K562 (cell line): ENCODE measurements around the gene ZMYND8. TPM values are rescaled to one million over a fixed set of nuclear protein-coding genes. Genes with fewer than 3 reads are reported as not detected.
A peak's percentile ranks its signal among the peaks of the same experiment; 100 is the strongest.

Source experiments
- ARHGAP35 ChIP-seq: fragments of 450-650 bp; IDR thresholded peaks from 2 replicates; pipeline ENCODE4 v1.6.1; 2018; ENCODE audit not compliant: partially characterized antibody
- BCLAF1 ChIP-seq, 2 experiments: fragments of 450-650 bp in 1 of 2; IDR thresholded peaks; 2 replicates each; pipeline ENCODE4 v1.6.1; 2011 to 2017; ENCODE audit warnings: low read depth in 2 of 2, antibody characterized with exemption in 1 of 2, borderline replicate concordance in 1 of 2, low read length in 1 of 2, mild to moderate bottlenecking in 1 of 2, mixed read lengths in 1 of 2; ENCODE audit not compliant: control insufficient read depth in 1 of 2
- ESRRB ChIP-seq: fragments of 250-450 bp; sonication (Bioruptor Pico); IDR thresholded peaks from 2 replicates; pipeline ENCODE4 v1.5.0; 2020; ENCODE audit warnings: mild to moderate bottlenecking, moderate library complexity, borderline replicate concordance
- SIX5 ChIP-seq, 2 experiments: IDR thresholded peaks; 2 replicates each; pipeline ENCODE4 v1.6.1; 2011; ENCODE audit warnings: low read length in 2 of 2, borderline replicate concordance in 1 of 2, low read depth in 1 of 2, mild to moderate bottlenecking in 1 of 2, moderate library complexity in 1 of 2; ENCODE audit not compliant: insufficient read depth in 1 of 2
- TAF9B ChIP-seq: fragments of 450-650 bp; IDR thresholded peaks from 2 replicates; pipeline ENCODE4 v1.6.1; 2018; ENCODE audit warnings: mild to moderate bottlenecking; ENCODE audit not compliant: partially characterized antibody
- ZKSCAN8 ChIP-seq: fragments of 200-800 bp; sonication (Bioruptor generic); IDR thresholded peaks from 2 replicates; pipeline ENCODE4 v1.6.1; 2016; ENCODE audit warnings: missing genetic modification characterization, missing compliant biosample characterization
- ZNF316 ChIP-seq: fragments of 450-650 bp; IDR thresholded peaks from 2 replicates; pipeline ENCODE4 v1.6.1; 2016
- ZNF644 ChIP-seq: fragments of 200-800 bp; sonication (Bioruptor generic); IDR thresholded peaks from 2 replicates; pipeline ENCODE4 v1.6.1; 2016; ENCODE audit warnings: low read depth, missing genetic modification characterization, missing compliant biosample characterization
- polyA plus RNA-seq, 8 experiments: library from polyadenylated mRNA; depleted of rRNA in 4 of 8; stranded (reverse) in 5 of 8; unstranded in 3 of 8; fragments of >200 nt; fragmentation: Nextera tagmentation in 2 of 8; fragmentation: Illumina TruSeq in 1 of 8; extraction: Ambion mirVana in 2 of 8; extraction: Trizol in 1 of 8; gene quantifications; 2 replicates each; pipeline versions ENCODE4 v1.2.1 to v1.2.3, GENCODE V29; 2011 to 2014; ENCODE audit warnings: inconsistent platforms in 1 of 8, missing spikeins in 1 of 8
- total RNA-seq, 7 experiments: library from RNA; depleted of rRNA in 6 of 7; stranded (reverse); fragments of >200 nt in 6 of 7; fragmentation: Illumina TruSeq in 2 of 7; extraction: Trizol in 2 of 7; gene quantifications; 2 replicates each; pipeline versions ENCODE4 v1.2.1 to v1.2.3, GENCODE V29; 2011 to 2021; ENCODE audit warnings: low replicate concordance in 1 of 7
- TF ChIP-seq, protein P1 (sequence below): sonication (generic); formaldehyde crosslinking; IDR thresholded peaks from 2 replicates; pipeline ENCODE4 v1.8.0; 2022; ENCODE audit warnings: mild to moderate bottlenecking, missing genetic modification reagents
- TF ChIP-seq, protein P2 (sequence below), 2 experiments: IDR thresholded peaks; 2 replicates each; pipeline ENCODE4 v1.6.1; 2012; ENCODE audit warnings: improper control_type of control experiment in 2 of 2, low read depth in 2 of 2, low read length in 2 of 2, borderline replicate concordance in 1 of 2

The ZMYND8 gene
- total and polyA plus RNA-seq, 9 of the 15 experiments (the other 6 are each of a cell fraction or from before 2014, with no cell fraction given) = 31.8 to 148 (median 71.9) TPM

DNA sequence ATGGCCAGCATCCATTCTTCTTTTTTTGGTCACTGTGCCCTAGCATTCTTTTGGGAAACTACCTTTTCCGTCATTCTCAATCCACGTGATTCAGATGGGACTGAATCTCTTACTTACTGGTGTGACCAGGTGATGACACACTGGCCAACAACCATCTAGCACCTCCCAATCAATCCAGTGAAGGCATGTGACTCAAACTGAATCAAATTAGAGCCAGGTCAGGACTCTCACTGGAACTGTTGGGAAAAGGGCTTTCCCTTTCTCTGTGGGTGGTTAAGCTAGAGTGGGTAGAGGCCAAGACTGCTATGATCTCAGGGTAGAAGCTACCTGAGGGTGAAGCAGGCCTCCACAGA lies 36.2 kb upstream of the ZMYND8 start (continued):
- TF ChIP-seq, protein P1, sequence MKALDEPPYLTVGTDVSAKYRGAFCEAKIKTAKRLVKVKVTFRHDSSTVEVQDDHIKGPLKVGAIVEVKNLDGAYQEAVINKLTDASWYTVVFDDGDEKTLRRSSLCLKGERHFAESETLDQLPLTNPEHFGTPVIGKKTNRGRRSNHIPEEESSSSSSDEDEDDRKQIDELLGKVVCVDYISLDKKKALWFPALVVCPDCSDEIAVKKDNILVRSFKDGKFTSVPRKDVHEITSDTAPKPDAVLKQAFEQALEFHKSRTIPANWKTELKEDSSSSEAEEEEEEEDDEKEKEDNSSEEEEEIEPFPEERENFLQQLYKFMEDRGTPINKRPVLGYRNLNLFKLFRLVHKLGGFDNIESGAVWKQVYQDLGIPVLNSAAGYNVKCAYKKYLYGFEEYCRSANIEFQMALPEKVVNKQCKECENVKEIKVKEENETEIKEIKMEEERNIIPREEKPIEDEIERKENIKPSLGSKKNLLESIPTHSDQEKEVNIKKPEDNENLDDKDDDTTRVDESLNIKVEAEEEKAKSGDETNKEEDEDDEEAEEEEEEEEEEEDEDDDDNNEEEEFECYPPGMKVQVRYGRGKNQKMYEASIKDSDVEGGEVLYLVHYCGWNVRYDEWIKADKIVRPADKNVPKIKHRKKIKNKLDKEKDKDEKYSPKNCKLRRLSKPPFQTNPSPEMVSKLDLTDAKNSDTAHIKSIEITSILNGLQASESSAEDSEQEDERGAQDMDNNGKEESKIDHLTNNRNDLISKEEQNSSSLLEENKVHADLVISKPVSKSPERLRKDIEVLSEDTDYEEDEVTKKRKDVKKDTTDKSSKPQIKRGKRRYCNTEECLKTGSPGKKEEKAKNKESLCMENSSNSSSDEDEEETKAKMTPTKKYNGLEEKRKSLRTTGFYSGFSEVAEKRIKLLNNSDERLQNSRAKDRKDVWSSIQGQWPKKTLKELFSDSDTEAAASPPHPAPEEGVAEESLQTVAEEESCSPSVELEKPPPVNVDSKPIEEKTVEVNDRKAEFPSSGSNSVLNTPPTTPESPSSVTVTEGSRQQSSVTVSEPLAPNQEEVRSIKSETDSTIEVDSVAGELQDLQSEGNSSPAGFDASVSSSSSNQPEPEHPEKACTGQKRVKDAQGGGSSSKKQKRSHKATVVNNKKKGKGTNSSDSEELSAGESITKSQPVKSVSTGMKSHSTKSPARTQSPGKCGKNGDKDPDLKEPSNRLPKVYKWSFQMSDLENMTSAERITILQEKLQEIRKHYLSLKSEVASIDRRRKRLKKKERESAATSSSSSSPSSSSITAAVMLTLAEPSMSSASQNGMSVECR (CRISPR knock-in tag) = no peak
- peak; percentile 29; the same call in 1 of the 2 replicates for TF ChIP-seq ZNF316
- TF ChIP-seq ZNF644 = no peak
- TF ChIP-seq ZKSCAN8 (CRISPR knock-in tag) = 0 out of 2 replicates have a peak, but pooled peaks have one; percentile 13
- TF ChIP-seq BCLAF1 (IDR thresholded peaks at IDR 0.05; ENCODE audit: borderline replicate concordance in 1 of 2, control insufficient read depth in 1 of 2, low read depth in 2 of 2, low read length in 1 of 2) = 0 out of 4 replicates have a peak, but pooled peaks of 1 of the 2 experiments have one; percentile 57
- no peak for TF ChIP-seq ARHGAP35
- no peak for TF ChIP-seq ESRRB
- no peak for TF ChIP-seq TAF9B
- no peak for TF ChIP-seq SIX5 (IDR thresholded peaks at IDR 0.05; ENCODE audit: borderline replicate concordance in 1 of 2, insufficient read depth in 1 of 2, low read depth in 1 of 2, low read length in 2 of 2)
- TF ChIP-seq, protein P2, sequence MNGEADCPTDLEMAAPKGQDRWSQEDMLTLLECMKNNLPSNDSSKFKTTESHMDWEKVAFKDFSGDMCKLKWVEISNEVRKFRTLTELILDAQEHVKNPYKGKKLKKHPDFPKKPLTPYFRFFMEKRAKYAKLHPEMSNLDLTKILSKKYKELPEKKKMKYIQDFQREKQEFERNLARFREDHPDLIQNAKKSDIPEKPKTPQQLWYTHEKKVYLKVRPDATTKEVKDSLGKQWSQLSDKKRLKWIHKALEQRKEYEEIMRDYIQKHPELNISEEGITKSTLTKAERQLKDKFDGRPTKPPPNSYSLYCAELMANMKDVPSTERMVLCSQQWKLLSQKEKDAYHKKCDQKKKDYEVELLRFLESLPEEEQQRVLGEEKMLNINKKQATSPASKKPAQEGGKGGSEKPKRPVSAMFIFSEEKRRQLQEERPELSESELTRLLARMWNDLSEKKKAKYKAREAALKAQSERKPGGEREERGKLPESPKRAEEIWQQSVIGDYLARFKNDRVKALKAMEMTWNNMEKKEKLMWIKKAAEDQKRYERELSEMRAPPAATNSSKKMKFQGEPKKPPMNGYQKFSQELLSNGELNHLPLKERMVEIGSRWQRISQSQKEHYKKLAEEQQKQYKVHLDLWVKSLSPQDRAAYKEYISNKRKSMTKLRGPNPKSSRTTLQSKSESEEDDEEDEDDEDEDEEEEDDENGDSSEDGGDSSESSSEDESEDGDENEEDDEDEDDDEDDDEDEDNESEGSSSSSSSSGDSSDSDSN (IDR thresholded peaks at IDR 0.05; ENCODE audit: borderline replicate concordance in 1 of 2, low read depth in 2 of 2, low read length in 2 of 2) = no peak
